Endothelial cell of umbilical vein (primary cell): Measurements from ENCODE around the gene MIR17HG. TPM values are rescaled to one million over a fixed set of nuclear protein-coding genes. Genes with fewer than 3 reads are reported as not detected.

ENCODE experiments used
- Bru-seq: library from RNA; stranded (reverse); fragments of 400-500 nt; gene quantifications from one replicate; lab custom pipeline; 2021; lab: Mats Ljungman, UMichigan
- BruChase-seq, 2 experiments: library from RNA; stranded (reverse); fragments of 400-500 nt; gene quantifications; one replicate each; lab custom pipeline; 2021; lab: Mats Ljungman, UMichigan
- BruUV-seq: library from RNA; stranded (reverse); fragments of 400-500 nt; replicated peaks from 2 replicates; lab custom pipeline; 2021; lab: Mats Ljungman, UMichigan
- CTCF ChIA-PET: fragments of 300-600, 350-600 bp; sonication (Branson Sonifier 250); formaldehyde crosslinking; loops from one replicate; lab custom pipeline; 2021; ENCODE audit warnings: antibody characterized with exemption, inconsistent platforms; lab: Charles Lee
- POLR2A ChIA-PET: fragments of 300-600, 350-600 bp; sonication (Branson Sonifier 250); formaldehyde crosslinking; loops from one replicate; lab custom pipeline; 2021; ENCODE audit warnings: antibody characterized with exemption, inconsistent platforms; lab: Charles Lee
- DNase-seq: peaks from one replicate; pipeline ENCODE4 v3.0.0-alpha.2; 2011; ENCODE audit warnings: low read depth, low spot score
- FAIRE-seq: peaks from 2 replicates; lab custom pipeline; 2011; peaks lifted over from hg19 to GRCh38; lab: Jason Lieb, UNC
- H2AFZ ChIP-seq: 2 replicates; pipeline ENCODE4 v1.6.0; 2012; ENCODE audit warnings: low read depth, low read length, control low read depth, inconsistent platforms
- H3K27ac ChIP-seq: 2 replicates; pipeline ENCODE4 v1.5.1; 2011; ENCODE audit warnings: low read depth, mild to moderate bottlenecking, control low read depth, low read length, moderate library complexity; ENCODE audit not compliant: insufficient read depth
- H3K27me3 ChIP-seq, 2 experiments: 2 replicates each; pipeline versions ENCODE4 v1.6.0 to v1.6.1; 2011; ENCODE audit warnings: low read length in 2 of 2, mixed read lengths in 1 of 2; ENCODE audit not compliant: control insufficient read depth in 2 of 2, insufficient read depth in 2 of 2
- H3K36me3 ChIP-seq, 2 experiments: 2 replicates in 1 of 2; 3 replicates in 1 of 2; pipeline ENCODE4 v1.5.1; 2011; ENCODE audit warnings: low read length in 2 of 2, mild to moderate bottlenecking in 1 of 2, moderate library complexity in 1 of 2; ENCODE audit not compliant: control insufficient read depth in 2 of 2, insufficient read depth in 2 of 2; ENCODE audit errors: extremely low read depth in 1 of 2
- H3K4me1 ChIP-seq: 3 replicates; pipeline ENCODE4 v1.5.1; 2011; ENCODE audit warnings: mild to moderate bottlenecking, low read length; ENCODE audit not compliant: control insufficient read depth, insufficient read depth; ENCODE audit errors: extremely low read depth
- H3K4me2 ChIP-seq: 2 replicates; pipeline ENCODE4 v1.6.1; 2011; ENCODE audit warnings: low read length, control low read depth, mixed read lengths; ENCODE audit not compliant: insufficient read depth
- H3K4me3 ChIP-seq, 3 experiments: fragments of 200-600 bp in 1 of 3; sonication (generic), shearing (Covaris generic) in 1 of 3; replicated peaks in 1 of 3; 2 replicates each; pipeline ENCODE4 v1.5.1; 2011 to 2016; ENCODE audit warnings: control low read depth in 3 of 3, low read length in 3 of 3, mild to moderate bottlenecking in 2 of 3, inconsistent platforms in 1 of 3, low read depth in 1 of 3, moderate library complexity in 1 of 3; ENCODE audit not compliant: insufficient read depth in 1 of 3
- H3K79me2 ChIP-seq: 2 replicates; pipeline ENCODE4 v1.6.0; 2012; ENCODE audit warnings: low read length, inconsistent platforms; ENCODE audit not compliant: control insufficient read depth, insufficient read depth
- H3K9ac ChIP-seq: replicated peaks from 2 replicates; pipeline ENCODE3; 2011; ENCODE audit warnings: low read length, control low read depth; ENCODE audit not compliant: insufficient read depth; ENCODE audit errors: extremely low read depth
- H3K9me1 ChIP-seq: replicated peaks from 3 replicates; pipeline ENCODE4 v1.6.0; 2011; ENCODE audit warnings: mild to moderate bottlenecking, low read length; ENCODE audit not compliant: control insufficient read depth, insufficient read depth; ENCODE audit errors: extremely low read depth
- H3K9me3 ChIP-seq: replicated peaks from 2 replicates; pipeline ENCODE4 v1.5.1; 2012; ENCODE audit warnings: low read length, inconsistent platforms; ENCODE audit not compliant: control insufficient read depth, insufficient read depth
- H4K20me1 ChIP-seq: replicated peaks from 2 replicates; pipeline ENCODE3; 2011; ENCODE audit warnings: mild to moderate bottlenecking, low read length; ENCODE audit not compliant: control insufficient read depth, insufficient read depth; ENCODE audit errors: extremely low read depth
- EZH2 ChIP-seq: IDR thresholded peaks from 2 replicates; pipeline ENCODE4 v1.6.1; 2012; ENCODE audit warnings: borderline replicate concordance, low read depth, mild to moderate bottlenecking, moderate library complexity, low read length, inconsistent platforms; ENCODE audit not compliant: severe bottlenecking
- MYC ChIP-seq: IDR thresholded peaks from one replicate; pipeline ENCODE4 v1.6.1; 2011; ENCODE audit warnings: mild to moderate bottlenecking, low read depth, low read length
- POLR2A ChIP-seq: IDR thresholded peaks from 2 replicates; pipeline ENCODE4 v1.6.1; 2012; ENCODE audit warnings: low read depth, mild to moderate bottlenecking, control low read depth, low read length
- POLR2AphosphoS5 ChIP-seq: IDR thresholded peaks from 2 replicates; pipeline ENCODE4 v1.6.1; 2012; ENCODE audit warnings: low read depth, mild to moderate bottlenecking, control low read depth, low read length, moderate library complexity; ENCODE audit not compliant: insufficient read depth
- dilution Hi-C: fragments of 300-500 bp; cut with MboI; formaldehyde crosslinking; loops from one replicate; pipeline ENCODE4 v1.15.0; 2019; ENCODE audit warnings: low sequenced_read_pairs; ENCODE audit not compliant: extremely low pct_ligation_motif_present
- intact Hi-C: fragments of 100-400 bp; cut with micrococcal nuclease; formaldehyde crosslinking; loops from one replicate; pipeline ENCODE4 v1.10.0; 2022
- long read RNA-seq: library from polyadenylated mRNA; stranded (forward); transcript quantifications from one replicate; pipeline ENCODE4 v2.0.0, GENCODE V29; 2021
- polyA minus RNA-seq, 3 experiments: library from RNA; depleted of rRNA, polyadenylated mRNA; stranded (reverse); fragments of >200 nt; gene quantifications; 1 replicate in 1 of 3; 2 replicates in 2 of 3; pipeline ENCODE4 v1.2.3, GENCODE V29; 2011
- polyA plus RNA-seq, 4 experiments: library from polyadenylated mRNA; depleted of rRNA in 3 of 4; stranded (reverse) in 3 of 4; unstranded in 1 of 4; fragments of >200 nt; gene quantifications; 2 replicates each; pipeline versions ENCODE4 v1.2.1 to v1.2.3, GENCODE V29; 2011 to 2012; ENCODE audit warnings: missing spikeins in 1 of 4
- total RNA-seq: library from RNA; stranded (reverse); gene quantifications from 2 replicates; pipeline ENCODE4 v1.2.3, GENCODE V29; 2021
- TF ChIP-seq, protein P1 (sequence below), 2 donors: IDR thresholded peaks; 1 replicate in 1 of 2; 2 replicates in 1 of 2; pipeline ENCODE4 v1.5.1; 2011; ENCODE audit warnings: low read length in 2 of 2, mild to moderate bottlenecking in 2 of 2, moderate library complexity in 2 of 2, control low read depth in 1 of 2, inconsistent platforms in 1 of 2, low read depth in 1 of 2; ENCODE audit not compliant: insufficient read depth in 1 of 2; ENCODE audit errors: extremely low read depth in 1 of 2
- TF ChIP-seq, protein P2 (sequence below): IDR thresholded peaks from 2 replicates; pipeline ENCODE4 v1.6.1; 2011; ENCODE audit not compliant: insufficient read depth, insufficient read length

MIR17HG gene
- total RNA-seq (9.1 and 9.5 TPM in 2 replicates), polyA plus RNA-seq (0.64 and 1.8 TPM in 2 replicates), polyA minus RNA-seq (6.3 and 7.2 TPM in 2 replicates), Bru-seq, nascent RNA (percentile 99 among the genes with signal in this experiment), BruChase-seq, experiment 1, labeled RNA remaining after a 6-hour chase (percentile 62 among the genes with signal in this experiment), BruChase-seq, experiment 2, labeled RNA remaining after a 2-hour chase (percentile 63 among the genes with signal in this experiment)
- 0.43 and 0.65 TPM in 2 replicates for polyA plus RNA-seq (2011; cell fraction: cytosol; rRNA removed)
- 9.3 and 11.6 TPM in 2 replicates for polyA plus RNA-seq (2011; cell fraction: nucleus; rRNA removed)
- 1.7 and 1.8 TPM in 2 replicates for polyA plus RNA-seq (2012)
- polyA minus RNA-seq (2011; cell fraction: cytosol; rRNA and poly(A)+ RNA removed) = 2.9 TPM
- polyA minus RNA-seq (2011; cell fraction: nucleus; rRNA and poly(A)+ RNA removed) = 42.9 and 44.5 TPM in 2 replicates
- long read RNA-seq, partial matches to known transcripts = 0 of 2 reads
- long read RNA-seq, other reads (novel, unspliced or antisense) = 1 of 2 reads

DNA sequence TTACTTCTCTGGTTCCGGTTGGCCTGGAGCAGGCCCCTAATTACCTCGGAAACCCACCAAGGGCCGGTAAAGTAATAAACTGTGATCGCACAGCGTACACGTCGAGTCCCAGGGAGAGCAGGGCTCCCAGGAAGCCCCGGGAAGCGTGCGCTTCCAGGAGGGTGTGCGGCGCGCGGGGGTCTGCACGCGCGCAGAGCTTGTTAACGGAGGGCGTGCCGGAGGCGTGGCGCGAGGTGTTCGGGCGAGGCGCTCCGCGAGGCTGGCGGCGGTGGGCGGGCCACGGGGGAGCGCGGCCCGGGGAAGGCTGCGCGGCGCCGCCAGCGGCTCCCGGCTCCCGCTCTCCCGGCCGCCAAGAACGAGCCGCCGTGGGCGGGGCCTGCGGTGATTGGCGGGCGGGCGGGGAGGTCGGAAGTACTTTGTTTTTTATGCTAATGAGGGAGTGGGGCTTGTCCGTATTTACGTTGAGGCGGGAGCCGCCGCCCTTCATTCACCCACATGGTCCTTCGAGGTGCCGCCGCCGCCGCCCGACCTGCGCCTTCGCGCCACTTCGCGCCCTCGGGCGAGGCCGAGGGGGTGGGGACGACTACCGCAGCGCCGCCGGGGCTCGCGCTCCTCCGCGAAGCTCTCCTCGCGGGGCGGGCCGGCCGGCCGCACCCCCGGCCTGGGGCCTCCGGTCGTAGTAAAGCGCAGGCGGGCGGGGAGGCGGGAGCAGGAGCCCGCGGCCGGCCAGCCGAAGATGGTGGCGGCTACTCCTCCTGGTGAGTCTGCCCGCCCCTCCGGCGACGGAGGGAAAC lies at the start of gene MIR17HG:
Gene MIR17HG (plus strand): TSS at position 486 of the 794 bp plus-strand sequence.
- BruUV-seq = no TSS peak
- CTCF ChIA-PET = interaction anchor here (1.1 to 2.8 kb wide), 3 partner anchors 21 to 59 kb away, joined by 3 to 10 read pairs (median 8); no protein-coding TSS in a partner anchor
- POLR2A ChIA-PET = no interaction called here
- no peak for FAIRE-seq
- Histone ChIP-seq H4K20me1 (peaks cover 11% of the 10 kb centered on the region), H3K36me3 (peaks cover 0 to 21% of the 10 kb centered on the region in 2 experiments), H3K27ac (peak within 1 kb of the TSS; percentile 88), H3K9me1 (no peaks in the 10 kb centered on the region), H2AFZ (peak within 1 kb of the TSS; percentile 64), H3K9ac (peak within 1 kb of the TSS; percentile 96), H3K27me3 (peaks cover 6 to 47% of the 10 kb centered on the region in 2 experiments), H3K9me3 (no peaks in the 10 kb centered on the region), H3K4me2 (peak within 1 kb of the TSS; percentile 75), H3K4me3 (peak within 1 kb of the TSS; percentile 84 to 98 (median 95)), H3K79me2 (peaks cover 45% of the 10 kb centered on the region), H3K4me1 (peaks cover 25% of the 10 kb centered on the region)
- peak; percentile 86 for DNase-seq
- TF ChIP-seq MYC (peak; percentile 59), POLR2AphosphoS5 (peak; percentile 94), EZH2 (peak; percentile 53), POLR2A (peak; percentile 77)
- TF ChIP-seq, protein P1, sequence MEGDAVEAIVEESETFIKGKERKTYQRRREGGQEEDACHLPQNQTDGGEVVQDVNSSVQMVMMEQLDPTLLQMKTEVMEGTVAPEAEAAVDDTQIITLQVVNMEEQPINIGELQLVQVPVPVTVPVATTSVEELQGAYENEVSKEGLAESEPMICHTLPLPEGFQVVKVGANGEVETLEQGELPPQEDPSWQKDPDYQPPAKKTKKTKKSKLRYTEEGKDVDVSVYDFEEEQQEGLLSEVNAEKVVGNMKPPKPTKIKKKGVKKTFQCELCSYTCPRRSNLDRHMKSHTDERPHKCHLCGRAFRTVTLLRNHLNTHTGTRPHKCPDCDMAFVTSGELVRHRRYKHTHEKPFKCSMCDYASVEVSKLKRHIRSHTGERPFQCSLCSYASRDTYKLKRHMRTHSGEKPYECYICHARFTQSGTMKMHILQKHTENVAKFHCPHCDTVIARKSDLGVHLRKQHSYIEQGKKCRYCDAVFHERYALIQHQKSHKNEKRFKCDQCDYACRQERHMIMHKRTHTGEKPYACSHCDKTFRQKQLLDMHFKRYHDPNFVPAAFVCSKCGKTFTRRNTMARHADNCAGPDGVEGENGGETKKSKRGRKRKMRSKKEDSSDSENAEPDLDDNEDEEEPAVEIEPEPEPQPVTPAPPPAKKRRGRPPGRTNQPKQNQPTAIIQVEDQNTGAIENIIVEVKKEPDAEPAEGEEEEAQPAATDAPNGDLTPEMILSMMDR (IDR thresholded peaks at IDR 0.05; ENCODE audit: extremely low read depth in 1 of 2, insufficient read depth in 1 of 2, low read depth in 1 of 2, low read length in 2 of 2) = no peak
- TF ChIP-seq, protein P2, sequence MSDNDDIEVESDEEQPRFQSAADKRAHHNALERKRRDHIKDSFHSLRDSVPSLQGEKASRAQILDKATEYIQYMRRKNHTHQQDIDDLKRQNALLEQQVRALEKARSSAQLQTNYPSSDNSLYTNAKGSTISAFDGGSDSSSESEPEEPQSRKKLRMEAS = no peak
- dilution Hi-C loops (no loop called here), intact Hi-C loops (loop anchor here (2.0 kb wide), 2 partner anchors 51 to 77 kb away; partner anchors contain the start of gene GPC5)
